Thyroid gland (tissue), 4 donors: Measurements from ENCODE around the gene FNTB.

Experiments
- POLR2A ChIP-seq, 2 donors: fragments of 450-650 bp; IDR thresholded peaks; one replicate each; pipeline ENCODE4 v1.6.1; 2017; ENCODE audit warnings: antibody characterized with exemption in 2 of 2, mild to moderate bottlenecking in 2 of 2, moderate library complexity in 1 of 2
- TF ChIP-seq, protein P1 (sequence below), 6 experiments: fragments of 200-600 bp in 3 of 6; fragments of 450-650 bp in 3 of 6; sonication (generic) in 3 of 6; IDR thresholded peaks; one replicate each; pipeline ENCODE4 v1.5.1; 2016 to 2019; ENCODE audit warnings: antibody characterized with exemption in 6 of 6, mild to moderate bottlenecking in 2 of 6, inconsistent platforms in 1 of 6, moderate library complexity in 1 of 6

DNA sequence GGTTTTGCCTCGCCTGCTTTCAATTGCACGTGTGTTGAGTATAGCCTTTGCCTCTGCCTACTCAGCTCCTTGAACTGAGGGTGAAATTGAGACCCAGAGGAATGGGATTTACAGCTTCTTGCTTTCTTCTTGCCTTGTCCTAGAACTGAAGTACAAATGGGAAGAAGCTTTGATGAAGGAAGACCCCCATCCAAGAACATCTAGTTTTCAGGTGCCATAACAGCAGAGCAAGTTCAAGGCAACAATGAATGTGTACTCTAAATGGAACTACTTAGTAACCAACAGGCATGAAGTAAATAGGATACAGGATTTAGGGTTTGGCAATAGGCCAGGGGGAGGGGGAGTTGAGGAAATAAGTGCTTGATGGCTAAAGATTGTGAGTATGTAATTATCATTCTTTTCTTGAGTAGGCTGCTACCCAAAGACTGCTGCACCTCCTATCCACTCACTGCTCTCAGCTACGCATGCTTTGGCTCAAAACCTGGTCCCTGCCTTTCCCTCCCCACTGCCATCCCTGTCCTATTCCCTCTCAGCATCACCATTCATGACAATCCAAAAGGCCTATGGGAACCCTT lies 46.3 kb upstream of the FNTB start:
- TF ChIP-seq, protein P1, sequence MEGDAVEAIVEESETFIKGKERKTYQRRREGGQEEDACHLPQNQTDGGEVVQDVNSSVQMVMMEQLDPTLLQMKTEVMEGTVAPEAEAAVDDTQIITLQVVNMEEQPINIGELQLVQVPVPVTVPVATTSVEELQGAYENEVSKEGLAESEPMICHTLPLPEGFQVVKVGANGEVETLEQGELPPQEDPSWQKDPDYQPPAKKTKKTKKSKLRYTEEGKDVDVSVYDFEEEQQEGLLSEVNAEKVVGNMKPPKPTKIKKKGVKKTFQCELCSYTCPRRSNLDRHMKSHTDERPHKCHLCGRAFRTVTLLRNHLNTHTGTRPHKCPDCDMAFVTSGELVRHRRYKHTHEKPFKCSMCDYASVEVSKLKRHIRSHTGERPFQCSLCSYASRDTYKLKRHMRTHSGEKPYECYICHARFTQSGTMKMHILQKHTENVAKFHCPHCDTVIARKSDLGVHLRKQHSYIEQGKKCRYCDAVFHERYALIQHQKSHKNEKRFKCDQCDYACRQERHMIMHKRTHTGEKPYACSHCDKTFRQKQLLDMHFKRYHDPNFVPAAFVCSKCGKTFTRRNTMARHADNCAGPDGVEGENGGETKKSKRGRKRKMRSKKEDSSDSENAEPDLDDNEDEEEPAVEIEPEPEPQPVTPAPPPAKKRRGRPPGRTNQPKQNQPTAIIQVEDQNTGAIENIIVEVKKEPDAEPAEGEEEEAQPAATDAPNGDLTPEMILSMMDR (IDR thresholded peaks at IDR 0.05) = no peak
- TF ChIP-seq POLR2A (IDR thresholded peaks at IDR 0.05) = no peak
